Hepatic stellate cell (primary cell): ENCODE measurements around the gene IL1A.
"Not testable (repeated sequence)": the region's sequence is repeated elsewhere in the genome, so short reads cannot be mapped to it uniquely, and the experiment has no call there.

Experiments
- DNase-seq: peaks from one replicate; pipeline ENCODE4 v3.0.0; 2011; ENCODE audit warnings: low spot score

IL1A gene, protein sequence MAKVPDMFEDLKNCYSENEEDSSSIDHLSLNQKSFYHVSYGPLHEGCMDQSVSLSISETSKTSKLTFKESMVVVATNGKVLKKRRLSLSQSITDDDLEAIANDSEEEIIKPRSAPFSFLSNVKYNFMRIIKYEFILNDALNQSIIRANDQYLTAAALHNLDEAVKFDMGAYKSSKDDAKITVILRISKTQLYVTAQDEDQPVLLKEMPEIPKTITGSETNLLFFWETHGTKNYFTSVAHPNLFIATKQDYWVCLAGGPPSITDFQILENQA

DNA sequence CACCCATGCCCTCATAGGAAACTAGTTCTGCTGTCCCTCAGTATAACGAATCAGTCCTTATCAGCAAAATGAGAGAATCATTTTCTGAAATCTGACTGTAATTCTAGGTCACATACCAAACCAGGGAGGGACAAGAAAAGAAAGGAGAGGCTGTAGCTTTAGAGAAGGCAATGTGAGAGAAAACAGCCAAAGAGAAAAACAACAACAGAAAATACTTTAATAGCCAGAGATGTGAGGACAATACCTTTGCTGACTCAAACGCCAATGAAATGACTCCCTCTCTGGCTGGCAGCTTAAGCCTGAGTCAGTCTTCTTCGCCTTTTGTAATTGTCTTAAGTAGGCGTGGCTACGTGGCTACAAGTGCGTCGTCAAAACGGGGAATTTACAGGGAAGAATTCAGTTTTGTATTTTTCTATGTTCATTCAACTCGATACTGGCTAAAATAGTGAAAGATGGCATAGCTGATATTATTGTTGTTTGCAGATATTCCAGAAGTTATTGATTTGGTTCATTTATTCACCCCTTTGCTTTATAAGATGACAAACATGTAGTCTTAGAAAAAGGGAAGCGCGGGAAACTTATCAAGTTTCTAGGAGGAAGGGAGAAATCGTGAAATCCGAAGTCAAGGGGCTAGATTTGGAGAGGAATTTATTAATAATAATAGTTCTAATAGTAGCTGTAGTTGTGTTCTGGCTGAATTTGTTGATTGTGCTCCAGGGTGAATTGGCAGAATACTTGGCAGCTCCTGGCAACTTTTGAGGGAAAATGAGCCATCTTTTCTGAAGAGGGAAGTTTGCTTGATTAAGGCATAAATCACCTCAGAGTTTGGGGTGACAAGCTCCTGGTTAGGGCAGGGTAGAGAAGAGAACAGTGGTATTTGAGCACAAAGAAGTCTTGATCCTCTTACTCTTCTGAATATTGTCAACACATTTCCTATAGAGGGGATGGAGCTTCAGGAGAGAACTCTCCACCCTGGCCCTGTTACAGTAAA lies at the start of gene IL1A:
Gene IL1A (minus strand): TSS at position 295 of the 991 bp plus-strand sequence. CDS start 723 bp downstream, outside the sequence.
- DNase-seq: no peak

DNA sequence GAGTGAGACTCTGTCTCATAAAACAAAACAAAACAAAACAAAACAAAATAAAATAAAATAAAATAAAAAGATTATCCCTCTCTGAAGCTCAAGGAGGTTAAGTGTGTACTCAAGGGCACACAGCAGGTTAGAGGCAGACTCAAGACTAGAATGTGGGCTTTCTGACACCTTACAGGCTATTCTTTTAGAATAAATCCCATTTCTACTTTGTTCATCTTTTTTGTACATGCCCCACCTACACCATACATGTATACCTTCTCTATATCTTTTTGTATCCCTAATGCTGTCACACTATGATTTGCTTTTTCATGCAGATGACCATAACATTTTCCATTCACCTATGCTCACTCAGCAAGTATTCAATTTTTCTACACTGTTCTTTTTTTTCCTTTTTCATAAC lies 49.7 kb upstream of the IL1A start:
- no peak for DNase-seq

DNA sequence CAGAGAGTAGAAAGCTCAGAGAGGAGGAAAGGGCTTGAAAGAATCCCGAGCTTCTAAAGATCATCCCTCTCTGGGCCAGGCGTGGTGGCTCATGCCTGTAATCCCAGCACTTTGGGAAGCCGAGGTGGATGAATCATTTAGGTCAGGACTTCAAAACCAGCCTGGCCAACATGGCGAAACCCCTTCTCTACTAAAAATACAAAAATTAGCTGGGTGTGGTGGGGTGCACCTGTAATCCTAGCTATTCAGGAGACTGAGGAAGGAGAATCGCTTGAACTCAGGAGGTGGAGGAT lies 49.3 kb upstream of the IL1A start:
- not testable (repeated sequence) for DNase-seq

DNA sequence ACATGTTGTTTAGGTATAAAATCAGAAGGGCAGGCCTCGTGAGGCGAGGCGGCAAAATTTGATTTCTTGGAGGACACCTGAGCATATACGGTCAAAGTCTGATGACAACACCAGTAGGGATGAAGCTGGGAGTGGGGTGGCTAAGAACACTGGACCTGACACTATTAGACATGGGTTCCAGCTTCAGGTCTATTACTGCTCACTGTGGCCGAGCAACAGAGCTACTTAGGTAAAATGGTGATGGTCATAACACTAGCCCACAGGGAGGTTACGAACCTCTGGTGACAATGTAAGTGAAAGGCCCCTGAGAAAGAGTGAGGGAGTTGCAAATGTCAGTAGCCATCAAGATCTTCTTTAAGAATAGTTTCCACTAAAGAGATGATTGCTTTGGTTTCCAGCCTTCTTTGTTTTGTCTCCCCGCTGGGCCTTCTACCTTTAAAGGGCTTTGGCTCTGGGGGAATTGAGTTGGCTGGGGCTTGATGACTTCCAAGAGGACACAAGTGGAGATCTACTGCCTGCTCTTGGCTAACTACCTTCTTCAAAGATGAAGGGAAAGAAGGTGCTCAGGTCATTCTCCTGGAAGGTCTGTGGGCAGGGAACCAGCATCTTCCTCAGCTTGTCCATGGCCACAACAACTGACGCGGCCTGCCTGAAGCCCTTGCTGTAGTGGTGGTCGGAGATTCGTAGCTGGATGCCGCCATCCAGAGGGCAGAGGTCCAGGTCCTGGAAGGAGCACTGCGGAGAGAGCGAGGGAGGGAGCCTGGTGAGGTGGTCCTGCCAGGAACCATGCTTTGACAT lies 48.7 kb upstream of the IL1A start:
- DNase-seq: no peak

DNA sequence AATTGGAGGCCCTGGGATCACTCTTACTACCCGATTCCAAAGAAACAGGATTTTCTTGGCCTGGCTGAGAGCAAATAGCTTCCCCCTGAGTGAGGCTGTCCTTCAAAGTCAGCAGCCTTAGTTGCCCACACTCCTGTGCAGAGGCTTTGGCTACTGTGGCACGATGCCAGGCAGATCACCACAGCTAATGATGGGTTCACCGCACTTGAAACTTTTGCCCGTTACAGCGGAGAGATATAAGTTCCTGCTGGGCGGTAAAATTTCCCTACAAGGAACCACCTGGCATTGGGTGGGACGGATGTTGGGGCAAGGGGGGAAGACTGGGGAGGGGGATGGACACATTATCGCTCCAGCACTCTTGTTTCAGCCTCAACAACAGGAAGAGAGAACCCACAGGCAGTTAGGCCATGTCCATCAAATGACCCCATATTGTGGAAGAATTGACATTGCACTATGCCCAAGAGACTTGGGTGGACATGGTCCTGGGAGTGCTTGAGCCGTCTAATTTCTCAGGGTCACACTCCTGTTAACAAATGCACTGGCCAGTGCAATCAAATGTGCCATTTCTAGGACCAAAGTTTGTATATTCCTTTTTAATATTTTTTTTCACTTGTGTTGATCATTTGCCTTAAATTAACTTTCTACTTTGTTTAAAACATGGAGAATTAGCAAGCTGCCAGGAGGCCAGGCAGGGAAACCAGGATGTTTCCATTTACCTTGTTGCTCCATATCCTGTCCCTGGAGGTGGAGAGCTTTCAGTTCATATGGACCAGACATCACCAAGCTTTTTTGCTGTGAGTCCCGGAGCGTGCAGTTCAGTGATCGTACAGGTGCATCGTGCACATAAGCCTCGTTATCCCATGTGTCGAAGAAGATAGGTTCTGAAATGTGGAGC lies 47.9 kb upstream of the IL1A start:
- no peak for DNase-seq

DNA sequence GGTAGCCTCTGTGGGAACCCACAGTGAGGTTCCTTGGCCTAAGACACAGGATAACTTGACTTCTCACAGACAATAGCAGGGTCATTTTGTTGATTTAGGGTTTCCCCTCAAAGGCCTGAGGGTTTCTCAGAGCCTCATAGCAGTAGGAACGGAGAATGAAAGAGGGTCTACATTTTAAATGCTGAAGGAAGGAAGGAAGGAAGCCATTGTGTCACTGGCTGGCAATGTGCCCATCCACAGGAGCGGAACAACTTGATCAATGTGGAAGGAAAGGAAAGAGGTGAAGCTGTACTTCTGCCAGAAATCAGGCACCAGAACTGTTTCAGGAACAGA lies 47.2 kb upstream of the IL1A start:
- no peak for DNase-seq

DNA sequence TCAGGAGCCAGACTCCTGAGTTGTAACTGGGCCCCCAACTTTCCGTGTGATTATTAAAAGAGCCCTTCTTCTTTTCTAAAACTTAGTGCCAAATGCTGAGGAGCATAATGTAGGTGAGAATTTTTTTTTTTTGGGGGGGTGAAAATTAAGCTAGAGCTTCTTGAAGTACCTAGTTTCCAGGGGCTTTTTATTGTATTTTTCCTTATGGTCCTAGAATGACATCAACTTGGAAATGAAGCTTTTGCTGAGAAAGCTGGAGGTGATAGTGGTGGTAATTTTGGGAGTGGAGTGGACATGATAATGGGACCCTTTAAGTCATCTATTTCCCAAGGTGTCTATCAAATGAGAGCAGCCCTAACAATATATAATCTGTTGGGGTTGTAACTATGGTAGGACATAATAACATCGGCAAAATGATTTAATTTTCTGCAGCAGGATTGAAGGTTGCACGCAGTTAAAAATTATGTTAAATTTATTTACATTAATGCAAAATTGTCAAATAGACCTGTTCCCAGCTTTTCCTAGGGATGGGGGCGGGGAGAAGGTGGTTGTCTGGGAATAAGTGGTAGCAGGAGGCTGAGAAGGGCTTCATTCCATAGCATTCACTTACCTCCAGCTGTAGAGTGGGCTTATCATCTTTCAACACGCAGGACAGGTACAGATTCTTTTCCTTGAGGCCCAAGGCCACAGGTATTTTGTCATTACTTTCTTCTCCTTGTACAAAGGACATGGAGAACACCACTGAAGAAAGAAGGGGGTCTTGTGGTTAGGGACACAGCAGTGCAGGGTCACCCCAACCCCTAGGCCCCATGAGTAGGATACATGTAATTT lies 46.6 kb upstream of the IL1A start:
- DNase-seq: no peak

DNA sequence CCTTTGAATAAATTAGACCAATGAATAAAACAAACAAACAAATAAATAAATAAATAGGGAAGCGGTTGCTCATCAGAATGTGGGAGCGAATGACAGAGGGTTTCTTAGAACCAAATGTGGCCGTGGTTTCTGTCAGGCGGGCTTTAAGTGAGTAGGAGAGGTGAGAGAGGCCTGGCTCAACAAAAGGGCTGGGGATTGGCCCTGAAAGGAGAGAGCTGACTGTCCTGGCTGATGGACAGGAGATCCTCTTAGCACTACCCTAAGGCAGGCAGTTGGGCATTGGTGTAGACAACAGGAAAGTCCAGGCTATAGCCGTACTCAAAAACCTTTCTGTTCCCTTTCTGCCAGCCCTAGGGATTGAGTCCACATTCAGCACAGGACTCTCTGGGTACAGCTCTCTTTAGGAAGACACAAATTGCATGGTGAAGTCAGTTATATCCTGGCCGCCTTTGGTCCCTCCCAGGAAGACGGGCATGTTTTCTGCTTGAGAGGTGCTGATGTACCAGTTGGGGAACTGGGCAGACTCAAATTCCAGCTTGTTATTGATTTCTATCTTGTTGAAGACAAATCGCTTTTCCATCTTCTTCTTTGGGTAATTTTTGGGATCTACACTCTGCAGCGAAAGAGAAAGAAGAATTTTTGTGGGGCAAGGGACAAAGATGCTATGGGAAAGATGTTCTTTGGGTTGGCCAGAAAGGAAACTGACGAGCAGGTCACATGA lies 45.8 kb upstream of the IL1A start:
- no peak for DNase-seq

DNA sequence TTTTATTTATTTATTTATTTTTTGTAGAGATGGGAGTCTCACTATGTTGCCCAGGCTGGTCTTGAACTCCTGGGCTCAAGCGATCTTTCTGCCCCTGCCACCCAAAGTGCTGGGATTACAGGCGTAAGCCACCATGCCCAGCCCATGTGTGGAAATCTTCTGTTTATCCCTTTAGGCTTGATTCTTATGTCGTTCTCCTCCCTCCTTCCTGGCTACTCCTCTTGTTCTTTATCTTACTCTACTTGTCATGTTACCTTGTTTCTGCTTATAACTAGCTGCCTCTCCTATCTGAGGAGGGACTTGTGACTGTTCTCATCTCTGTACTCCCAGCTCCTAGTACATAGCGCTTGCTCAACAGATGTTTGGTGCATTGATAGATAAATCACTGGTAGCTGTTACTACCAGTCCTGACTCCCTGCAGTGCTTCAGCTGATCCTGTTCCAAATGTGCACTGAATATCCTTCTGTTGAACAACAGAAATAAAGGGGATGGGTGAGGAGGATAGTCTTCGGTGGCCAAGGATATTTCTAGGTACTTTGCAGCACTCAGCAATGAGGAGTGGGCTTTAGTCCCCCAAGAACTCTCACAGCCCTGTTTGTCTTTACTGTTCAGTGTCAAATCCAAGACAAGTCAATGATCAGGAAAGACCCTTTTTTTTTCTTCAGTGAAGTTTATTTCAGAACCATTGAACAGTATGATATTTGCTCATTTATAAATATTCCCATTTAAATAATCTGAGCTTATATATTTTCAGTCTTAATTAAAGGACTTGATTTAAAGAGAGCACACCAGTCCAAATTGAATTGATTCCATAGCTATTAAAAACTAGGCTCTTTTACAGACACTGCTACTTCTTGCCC lies 45.0 kb upstream of the IL1A start:
- DNase-seq: no peak

DNA sequence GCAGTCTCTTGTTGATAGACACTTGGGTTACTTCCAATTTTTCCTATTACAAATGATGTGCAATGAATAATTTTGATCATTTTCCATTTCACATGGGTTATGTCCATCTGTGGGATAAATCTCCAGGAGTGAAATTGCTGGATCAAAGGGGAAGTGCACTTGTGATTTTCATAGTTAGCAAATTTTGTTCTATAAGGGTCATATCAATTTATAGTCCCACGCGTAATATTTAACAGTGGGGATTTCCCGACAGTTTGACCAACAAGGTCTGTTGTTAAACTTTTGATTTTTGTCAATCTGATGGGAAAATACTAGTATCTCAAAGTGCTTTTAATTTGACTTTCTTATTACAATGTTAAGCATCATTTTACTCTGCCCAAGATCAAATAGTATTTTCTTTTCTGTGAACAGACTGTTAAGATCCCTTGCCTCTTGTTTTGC lies 44.0 kb upstream of the IL1A start:
- DNase-seq: no peak

DNA sequence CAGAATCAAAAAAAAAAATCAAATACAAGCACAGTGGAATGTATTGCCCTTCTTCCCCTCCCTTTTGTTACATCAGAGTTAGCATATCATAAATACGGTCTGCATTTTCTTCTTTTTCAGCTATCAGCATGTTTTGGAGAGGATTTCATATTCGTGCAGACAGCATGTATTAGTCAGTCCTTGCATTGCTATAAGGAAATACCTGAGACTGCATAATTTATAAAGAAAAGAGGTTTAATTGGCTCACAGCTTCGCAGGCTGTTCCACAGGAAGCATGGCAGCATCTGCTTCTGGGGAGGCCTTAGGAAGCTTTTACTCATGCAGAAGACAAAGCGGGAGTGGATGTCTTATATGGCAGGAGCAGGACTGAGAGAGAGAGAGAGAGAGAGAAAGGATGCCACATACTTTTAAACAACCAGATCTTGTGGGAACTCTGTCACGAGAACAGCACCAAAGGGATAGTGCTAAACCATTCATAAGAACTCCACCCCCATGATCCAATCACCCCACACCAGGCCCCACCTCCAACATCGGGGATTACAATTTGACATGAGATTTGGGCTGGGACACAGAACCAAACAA lies 43.4 kb upstream of the IL1A start:
- DNase-seq: no peak

DNA sequence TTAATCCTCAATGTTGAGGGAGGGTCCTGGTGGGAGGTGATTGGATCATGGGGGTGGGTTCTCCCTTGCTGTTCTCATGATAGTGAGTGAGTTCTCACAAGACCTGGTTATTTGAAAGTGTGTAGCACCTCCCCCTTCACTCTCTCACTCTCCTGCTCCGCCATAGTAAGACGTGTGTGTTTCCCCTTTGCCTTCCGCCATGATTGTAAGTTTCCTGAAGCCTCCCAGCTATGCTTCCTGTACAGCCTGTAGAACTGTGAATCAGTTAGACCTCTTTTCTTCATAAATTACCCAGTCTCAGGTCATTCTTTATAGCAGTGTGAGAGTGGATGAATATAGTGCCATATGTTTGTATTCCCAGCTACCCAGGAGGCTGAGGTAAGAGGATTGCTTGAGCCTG lies 42.7 kb upstream of the IL1A start:
- no peak for DNase-seq

DNA sequence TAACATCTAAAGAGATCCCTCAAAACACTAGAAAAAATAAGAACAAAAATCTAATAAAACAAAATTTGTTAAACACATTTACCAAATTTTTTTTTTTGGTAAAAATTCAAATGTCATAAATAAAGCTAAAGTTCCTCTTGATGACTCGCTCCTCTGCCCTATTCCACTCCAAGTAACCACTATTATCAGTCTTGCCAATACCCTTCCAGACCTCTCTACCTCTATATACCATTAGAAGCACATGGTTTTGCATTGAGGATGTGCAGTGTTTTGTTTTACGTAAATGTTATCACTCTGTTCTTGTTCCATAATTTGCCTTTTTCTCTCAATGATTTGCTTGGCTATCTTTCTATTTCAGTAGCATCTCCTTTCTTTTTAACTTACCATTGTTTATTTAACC lies 41.4 kb upstream of the IL1A start:
- DNase-seq: no peak

DNA sequence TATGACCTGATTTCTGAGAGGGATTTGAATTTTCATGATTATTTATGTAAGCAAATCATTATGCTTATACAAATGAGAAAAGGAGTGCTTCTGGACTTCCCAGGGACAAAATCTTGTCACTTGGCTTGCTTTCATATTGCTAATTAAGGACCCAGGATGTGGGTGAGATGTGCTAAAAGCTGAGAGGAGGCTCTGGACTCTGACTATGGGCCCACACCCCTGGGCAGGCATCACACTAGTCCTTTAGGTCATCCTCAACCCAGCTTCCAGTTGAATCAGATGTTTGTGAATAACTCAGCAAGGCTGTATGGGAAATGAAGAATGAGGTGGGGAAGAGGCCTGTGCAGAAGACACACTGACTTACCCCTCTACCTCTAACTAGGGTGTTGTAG lies 40.4 kb upstream of the IL1A start:
- DNase-seq: no peak

DNA sequence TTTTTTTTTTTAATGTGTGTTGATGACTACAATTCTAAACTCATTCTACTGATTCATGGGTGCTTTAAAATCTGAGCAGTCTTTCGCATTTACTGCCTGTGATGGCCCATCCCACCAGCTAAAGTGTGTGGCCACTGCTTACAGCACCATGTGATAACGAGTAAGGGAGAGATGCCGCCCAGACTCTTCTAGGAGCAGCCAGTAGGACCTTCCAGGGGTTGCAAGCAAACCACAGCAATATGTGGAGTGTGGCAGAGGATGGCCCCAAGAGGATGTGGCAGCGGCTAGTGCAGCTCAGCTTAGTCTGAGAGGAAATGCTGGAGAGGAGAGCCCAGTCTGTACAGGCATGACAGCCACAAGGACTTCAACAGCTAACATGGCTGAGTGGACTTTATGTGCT lies 37.4 kb upstream of the IL1A start:
- no peak for DNase-seq

DNA sequence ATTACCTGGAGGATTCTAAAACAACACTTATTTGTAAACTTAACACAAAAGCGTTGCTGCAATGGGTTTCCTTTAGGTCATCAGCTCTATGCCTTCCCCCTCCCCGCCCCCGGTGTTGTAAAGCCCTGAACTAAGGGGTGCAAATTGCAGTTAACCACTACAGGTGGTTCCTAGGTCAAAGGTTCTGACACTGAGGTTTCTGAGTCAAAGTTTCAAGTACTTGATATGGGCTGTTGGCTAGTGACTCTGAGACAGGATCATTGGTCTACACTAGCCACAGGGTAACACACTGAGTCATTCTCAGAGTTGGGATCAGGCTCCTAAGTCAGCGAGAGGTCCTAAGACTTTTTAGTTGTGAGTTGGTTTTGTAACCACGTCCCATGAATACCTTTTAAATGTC lies 36.8 kb upstream of the IL1A start:
- DNase-seq: no peak

DNA sequence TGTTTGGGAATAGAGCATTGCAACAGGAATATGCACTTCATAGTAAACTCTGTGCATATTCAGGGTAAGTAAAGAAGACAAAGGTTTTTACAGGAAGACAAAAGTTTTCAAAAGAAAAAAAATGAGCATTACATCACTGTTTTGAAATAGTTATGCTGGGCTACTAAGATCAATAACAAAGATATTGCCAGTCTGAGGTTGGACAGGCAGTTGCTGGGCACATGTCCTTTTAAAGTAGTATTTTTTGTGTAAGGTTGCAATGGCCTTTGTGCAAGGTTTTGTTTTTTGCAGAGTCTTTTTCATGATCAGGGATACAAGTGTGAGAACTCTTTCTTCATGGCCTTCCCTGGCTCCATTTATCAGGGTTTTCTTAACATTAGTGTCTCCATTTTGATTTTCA lies 36.0 kb upstream of the IL1A start:
- DNase-seq: no peak

DNA sequence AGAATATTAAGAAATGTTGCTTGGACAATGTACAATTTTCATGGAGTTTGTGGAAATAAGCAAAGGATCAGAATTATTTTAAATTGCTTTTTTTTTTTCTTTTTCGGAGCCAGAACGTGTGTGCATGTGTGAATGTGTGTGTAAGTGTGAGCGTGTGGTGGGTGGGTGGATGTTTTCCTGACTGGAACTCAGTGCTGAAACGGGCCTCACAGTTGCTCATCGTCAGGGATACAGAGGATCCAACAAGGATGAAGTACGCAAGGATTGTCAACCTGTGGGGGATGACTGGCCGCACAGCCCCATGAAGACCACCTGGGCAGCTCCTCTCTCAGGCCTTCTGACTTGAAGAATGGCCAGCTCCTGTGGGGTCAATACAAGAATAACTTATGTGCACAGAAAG lies 34.8 kb upstream of the IL1A start:
- no peak for DNase-seq
